ENCODE measurements around the gene HTR3B. TPM values are rescaled to one million over a fixed set of nuclear protein-coding genes. Genes with fewer than 3 reads are reported as not detected.

Gene HTR3B
- total RNA-seq, 1 donor: not detected

DNA sequence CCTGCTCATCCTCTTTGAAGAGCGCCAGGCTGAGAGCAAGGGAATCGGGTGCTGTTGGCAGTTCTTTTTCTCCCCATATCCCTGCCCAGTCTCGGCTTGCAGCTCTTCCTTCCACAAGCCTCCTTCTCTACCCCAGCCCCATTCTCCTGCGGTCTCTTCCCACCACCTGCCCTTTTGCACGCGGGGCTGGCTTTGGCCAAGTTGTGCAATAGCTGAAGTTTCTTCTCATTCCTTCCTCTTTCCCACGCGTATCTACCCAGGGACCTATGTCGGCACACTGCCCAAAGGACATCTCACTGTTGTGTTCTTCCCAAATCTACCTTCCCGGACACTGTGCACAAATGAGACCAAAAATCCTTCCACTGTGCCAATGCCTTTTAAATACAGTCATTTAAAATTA is 48.0 kb downstream of the HTR3B start:
- TF ChIP-seq, protein P1, sequence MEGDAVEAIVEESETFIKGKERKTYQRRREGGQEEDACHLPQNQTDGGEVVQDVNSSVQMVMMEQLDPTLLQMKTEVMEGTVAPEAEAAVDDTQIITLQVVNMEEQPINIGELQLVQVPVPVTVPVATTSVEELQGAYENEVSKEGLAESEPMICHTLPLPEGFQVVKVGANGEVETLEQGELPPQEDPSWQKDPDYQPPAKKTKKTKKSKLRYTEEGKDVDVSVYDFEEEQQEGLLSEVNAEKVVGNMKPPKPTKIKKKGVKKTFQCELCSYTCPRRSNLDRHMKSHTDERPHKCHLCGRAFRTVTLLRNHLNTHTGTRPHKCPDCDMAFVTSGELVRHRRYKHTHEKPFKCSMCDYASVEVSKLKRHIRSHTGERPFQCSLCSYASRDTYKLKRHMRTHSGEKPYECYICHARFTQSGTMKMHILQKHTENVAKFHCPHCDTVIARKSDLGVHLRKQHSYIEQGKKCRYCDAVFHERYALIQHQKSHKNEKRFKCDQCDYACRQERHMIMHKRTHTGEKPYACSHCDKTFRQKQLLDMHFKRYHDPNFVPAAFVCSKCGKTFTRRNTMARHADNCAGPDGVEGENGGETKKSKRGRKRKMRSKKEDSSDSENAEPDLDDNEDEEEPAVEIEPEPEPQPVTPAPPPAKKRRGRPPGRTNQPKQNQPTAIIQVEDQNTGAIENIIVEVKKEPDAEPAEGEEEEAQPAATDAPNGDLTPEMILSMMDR (IDR thresholded peaks at IDR 0.05; ENCODE audit: insufficient read depth, low read depth, low read length): no peak
- H3K4me3 ChIP-seq (ENCODE audit: low read depth, low read length): no peak overlapping the region
- no peak for DNase-seq (ENCODE audit: low read depth)

DNA sequence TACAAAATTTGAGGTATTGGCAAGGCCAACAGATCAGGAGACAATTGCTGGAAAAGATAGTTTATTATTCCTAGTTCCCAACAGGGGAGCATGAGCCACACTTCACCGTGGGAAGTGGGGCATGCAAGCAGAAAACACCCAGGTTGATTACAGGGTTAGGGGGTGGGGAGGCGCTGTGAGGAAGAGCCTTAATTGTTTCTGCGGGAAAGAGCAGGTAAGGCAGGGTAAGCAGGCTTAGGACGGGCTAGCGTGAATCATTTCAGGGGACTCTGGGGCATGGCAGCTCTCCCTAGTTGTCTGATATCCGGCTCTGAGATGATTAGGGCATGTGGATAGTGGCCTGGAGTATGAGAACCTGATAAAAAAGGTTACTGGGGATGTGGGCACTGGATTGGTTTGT is 49.6 kb downstream of the HTR3B start:
- DNase-seq (ENCODE audit: low read depth): no peak
- TF ChIP-seq, protein P1 (IDR thresholded peaks at IDR 0.05; ENCODE audit: insufficient read depth, low read depth, low read length): no peak
- no peak overlapping the region for H3K4me3 ChIP-seq (ENCODE audit: low read depth, low read length)

DNA sequence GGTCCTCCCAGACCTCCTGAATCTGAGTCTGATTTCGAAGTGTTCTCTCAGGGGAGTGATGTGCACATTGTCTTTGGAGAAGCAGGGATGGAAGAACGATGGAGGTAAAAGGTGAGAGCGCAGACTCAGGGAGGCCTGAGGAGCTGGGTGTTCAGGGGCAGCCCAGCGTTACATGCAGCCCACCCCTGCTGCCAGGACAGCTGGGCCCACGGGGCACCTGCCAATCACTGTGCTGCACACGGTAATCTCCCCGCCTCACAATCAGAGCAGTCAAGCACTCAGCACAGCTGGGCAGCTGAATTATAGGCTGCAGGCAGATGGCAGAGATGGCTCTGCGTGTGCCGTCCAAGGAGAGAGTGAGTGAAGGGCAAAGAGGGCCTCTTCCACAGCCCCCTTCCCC is 52.4 kb downstream of the HTR3B start:
- no peak for DNase-seq (ENCODE audit: low read depth)
- H3K4me3 ChIP-seq (ENCODE audit: low read depth, low read length): no peak overlapping the region
- TF ChIP-seq, protein P1 (IDR thresholded peaks at IDR 0.05; ENCODE audit: insufficient read depth, low read depth, low read length): no peak

DNA sequence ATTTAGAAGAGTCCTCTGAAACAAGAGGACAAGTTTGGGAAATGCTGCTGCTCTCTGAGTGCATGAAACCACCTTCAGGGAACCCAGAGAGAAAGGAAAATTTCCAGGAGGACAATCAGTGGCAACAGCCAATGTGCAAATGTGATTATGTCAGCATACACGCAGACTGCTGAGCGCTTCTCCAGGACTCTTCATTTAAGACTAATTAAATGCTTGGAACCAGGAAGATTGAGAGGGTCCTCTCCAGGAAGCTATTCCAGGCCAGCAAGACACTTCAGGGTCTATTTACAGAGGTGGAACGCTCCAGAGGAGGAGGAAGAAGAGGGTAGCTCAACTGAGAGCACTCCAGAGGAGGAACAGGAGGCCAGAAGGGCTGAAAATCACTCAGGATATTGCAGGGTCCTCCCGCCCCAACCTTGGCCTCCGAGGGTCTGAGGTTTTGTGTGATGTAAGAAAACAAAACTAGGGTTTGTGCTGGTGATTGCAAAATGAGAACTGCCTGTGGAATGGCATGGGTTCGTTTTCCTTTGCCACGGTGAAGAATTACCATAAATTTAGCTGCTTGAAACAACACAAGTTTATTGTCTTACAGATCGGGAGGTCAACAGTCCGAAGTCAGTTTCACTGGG is 56.2 kb downstream of the HTR3B start:
- no peak overlapping the region for H3K4me3 ChIP-seq (ENCODE audit: low read depth, low read length)
- TF ChIP-seq, protein P1 (IDR thresholded peaks at IDR 0.05; ENCODE audit: insufficient read depth, low read depth, low read length): no peak
- DNase-seq (ENCODE audit: low read depth): no peak

DNA sequence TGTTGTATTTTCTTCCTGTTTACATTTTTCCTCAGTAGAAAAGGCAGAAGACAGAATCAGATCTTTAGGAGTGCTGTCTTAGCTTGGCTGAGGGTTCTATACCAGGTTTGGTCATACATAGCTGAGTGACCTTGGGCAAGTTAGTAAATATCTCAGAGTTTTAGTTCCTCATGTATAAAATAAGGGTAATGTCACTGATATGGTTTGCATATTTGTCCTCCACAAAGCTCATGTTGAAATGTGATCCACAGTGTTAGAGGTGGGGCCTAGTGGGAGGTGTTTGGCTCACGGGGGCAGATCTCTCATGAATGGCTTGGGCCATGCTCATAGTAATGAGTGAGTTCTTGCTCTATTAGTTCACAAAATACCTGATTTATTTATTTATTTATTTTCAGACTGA is 62.8 kb downstream of the HTR3B start:
- H3K4me3 ChIP-seq (ENCODE audit: low read depth, low read length): no peak overlapping the region
- DNase-seq (ENCODE audit: low read depth): no peak
- TF ChIP-seq, protein P1 (IDR thresholded peaks at IDR 0.05; ENCODE audit: insufficient read depth, low read depth, low read length): no peak

DNA sequence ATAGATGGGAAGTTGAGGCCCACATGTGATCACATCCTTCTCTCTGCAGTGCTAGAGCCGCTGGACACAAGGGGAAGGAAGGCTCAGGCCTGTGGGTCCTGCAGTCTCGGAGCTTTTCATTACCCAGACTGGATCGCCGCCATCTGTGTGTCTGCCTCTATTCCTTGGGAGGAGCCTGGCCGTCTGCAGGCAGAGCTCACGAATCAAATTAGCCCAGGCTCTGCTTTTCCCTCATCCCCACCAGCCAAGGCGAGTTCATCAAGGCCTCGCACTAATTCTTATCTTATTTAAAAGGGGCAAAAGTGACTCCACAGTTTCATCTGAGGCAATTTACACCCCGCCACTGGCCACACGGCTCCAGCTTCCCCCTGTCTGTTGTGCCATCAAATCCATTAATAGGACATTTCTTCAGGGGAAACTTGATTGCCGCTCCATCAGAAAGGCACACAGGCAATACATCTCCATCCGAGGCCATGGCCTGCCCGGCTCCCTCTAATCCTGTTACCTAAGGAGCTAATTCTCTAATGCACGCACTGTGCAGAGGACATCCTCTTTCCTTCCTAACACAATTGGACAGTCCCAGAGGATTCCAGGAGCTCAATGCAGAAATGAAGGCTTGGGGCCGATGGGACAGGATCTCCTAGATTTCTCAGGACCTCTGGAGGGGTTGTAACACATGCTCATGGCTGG is 67.1 kb downstream of the HTR3B start:
- TF ChIP-seq, protein P1 (IDR thresholded peaks at IDR 0.05; ENCODE audit: insufficient read depth, low read depth, low read length): no peak
- no peak for DNase-seq (ENCODE audit: low read depth)

More for the DNA sequence above, 67.1 kb downstream of the HTR3B start:
- no peak overlapping the region for H3K4me3 ChIP-seq (ENCODE audit: low read depth, low read length)

Measured in fibroblast of villous mesenchyme (primary cell).